Activated T-cell treated with anti-CD3 and anti-CD28 coated beads for 48 hours (primary cell): Measurements from ENCODE around the gene CREB5.

Source experiments
- DNase-seq: peaks from one replicate; pipeline ENCODE4 v3.0.0-alpha.2; 2020; ENCODE audit warnings: low read depth

CREB5 gene

DNA sequence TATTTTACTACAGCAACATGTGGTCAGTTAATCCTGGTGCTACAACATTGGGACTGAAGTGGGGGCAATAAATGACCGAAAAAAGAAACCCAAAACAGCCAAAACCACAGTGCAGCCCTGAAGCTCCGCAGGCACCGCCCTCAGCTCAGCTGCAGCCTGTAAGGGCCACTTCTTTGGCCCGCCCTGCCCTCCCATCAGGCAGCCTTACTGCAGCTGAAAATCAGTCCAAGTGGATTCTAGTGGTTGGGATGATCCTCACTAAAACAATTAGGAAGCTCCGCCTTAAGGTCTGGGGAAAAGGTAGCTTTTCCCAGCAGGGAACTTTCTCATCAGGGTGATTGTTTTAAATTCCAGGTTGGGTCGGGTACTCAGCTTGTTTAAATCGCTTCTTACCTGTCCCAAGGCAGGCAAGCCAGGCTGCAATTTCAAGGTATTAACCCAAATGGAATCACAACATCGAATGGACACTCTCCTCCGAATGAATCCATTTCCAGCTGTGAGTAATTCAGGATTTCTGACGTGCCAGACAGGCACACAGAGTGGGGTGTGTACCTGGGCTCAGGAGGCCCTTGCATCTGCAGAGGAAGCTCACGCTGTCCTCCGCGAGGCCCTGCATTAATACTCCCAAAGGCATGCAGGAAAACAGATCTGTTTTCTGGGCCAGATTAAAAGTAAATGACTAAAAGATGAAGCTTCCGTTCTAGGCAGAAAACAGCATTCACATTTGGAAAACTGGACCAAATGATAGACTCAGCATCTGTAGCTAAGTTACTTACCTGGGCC lies 104.3 kb downstream of the CREB5 start:
- DNase-seq: no peak

DNA sequence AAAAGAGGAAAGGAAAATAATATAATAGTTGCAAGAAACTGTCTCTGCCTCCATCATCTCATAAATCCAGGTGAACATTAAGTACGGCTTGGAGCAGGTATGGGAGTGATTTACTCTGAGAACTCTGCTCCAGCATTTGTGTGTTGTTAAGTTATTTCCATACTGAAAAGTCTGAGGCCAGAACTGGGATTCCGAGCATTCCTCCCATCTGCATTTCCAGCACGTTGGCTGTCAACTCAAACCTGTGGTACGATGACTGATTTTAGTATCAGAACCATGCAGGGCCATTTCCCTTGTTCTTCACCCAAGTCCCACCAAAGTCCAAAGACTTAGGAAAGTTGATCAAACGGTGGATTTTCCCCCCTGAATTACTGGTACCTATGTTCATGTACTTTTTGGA lies 104.9 kb downstream of the CREB5 start:
- DNase-seq: no peak

DNA sequence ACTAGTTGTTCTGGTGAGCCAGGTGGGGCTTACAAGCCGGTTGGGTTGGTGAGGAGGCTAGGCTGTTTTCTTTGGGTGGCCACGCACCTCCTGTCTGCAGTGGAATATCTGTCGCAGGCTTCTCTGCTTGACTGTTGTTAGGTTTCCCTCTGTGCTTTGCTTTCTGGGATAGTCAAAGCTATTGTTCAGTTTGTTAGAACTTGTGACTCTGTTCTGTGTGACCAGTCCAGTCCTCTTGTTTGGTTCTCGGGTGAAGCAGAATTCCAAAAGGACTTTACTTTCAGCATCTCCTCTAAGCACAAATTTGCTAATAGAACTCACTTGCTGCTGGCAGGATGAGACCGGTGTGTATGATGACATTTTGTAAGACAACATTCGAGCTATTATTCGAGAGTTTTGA lies 105.3 kb downstream of the CREB5 start:
- no peak for DNase-seq

DNA sequence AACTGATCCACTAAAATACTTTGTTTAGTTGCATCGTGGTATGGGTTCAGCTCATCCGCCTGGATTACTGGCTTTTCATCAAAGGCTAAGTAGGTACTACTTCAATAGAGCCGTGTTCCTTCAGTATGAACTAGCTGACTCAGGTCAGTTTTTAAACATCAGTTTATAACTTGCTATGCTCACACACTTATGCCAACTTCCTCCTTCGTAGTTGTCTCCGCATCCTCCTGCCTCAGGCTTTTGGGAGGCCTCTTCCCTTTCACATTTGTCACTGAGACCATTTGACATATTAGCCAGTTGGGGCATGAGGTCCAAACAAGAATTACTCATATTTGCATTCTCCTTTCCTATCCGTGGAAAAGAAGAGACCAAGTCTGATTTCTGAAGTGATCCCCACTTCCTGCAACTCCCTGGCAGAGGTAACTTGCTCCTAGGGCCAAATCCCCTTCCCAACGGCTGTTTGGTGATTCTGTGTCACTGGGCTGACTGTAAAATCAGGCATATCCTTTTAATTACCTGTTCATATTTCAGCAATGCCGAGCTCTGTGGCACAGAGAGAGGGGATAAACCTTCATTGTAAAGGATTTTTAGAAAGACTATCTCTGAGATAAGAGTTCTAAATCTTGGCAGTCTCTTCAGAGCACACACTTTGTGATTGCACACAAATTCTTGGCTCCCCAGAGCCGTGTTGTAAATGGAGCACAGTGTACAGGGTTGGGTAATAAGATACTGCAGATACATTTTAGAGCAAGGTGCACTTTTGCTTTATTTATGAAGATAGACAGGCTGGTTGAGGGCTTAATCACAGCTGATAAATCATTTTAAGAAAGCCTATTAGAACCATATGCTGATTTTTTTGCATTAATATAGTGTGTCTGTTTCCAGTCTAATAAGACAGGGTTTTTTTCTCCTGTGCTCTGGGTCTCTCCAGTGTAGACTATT lies 108.0 kb downstream of the CREB5 start:
- DNase-seq: no peak

DNA sequence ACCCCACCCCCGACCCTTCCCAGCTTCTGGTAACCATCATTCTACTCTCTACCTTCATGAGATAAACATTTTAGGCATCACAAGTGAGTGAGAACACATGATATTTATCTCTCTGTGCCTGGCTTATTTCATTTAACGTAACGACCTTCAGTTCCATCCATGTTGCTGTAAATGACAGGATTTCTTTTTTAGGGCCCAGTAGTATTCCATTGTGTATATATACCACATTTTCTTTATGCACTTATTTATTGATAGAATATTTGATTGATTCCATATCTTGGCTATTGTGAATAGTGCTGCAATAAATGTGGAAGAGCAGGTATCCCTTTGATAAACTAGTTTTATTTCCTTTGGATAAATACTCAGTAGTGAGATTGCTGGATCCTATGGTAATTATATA lies 112.7 kb downstream of the CREB5 start:
- DNase-seq: no peak

DNA sequence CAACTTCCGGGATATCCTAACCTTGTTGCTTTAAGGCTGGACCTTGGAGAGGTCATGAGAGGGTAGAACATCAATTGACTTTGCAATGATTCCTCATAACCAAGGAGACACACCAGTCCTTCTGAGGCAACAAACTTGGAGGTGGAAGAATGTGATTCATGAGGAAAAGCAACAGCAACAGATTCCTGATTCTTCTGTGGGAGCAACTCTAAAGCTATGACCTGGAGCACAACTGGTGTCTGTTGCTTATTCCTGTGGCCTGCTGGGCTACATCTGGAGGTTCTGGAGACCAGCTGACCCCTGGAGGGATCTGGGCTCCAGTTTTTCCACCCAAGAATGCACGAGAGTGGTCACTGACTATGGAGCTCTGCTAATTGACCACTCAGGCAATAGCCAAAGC lies 116.6 kb downstream of the CREB5 start:
- no peak for DNase-seq

DNA sequence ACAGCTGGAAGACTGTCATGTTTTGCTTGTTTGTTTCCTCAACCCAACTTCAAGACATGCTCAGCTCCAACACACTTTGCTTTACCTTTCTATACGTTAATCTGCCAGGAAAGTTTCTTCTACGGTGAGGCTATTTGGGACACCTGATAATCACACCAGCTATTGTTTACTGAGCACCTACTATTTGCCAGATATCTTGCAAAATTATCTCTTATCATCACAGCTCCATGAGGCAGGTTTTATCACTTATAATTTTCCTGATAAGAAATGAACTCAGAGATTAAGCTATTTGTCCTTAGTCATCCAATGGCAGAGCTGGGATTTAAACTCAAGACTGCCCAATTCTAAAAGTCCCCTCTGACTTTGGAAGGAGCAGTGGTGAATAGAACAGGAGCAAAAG lies 117.4 kb downstream of the CREB5 start:
- DNase-seq: no peak

DNA sequence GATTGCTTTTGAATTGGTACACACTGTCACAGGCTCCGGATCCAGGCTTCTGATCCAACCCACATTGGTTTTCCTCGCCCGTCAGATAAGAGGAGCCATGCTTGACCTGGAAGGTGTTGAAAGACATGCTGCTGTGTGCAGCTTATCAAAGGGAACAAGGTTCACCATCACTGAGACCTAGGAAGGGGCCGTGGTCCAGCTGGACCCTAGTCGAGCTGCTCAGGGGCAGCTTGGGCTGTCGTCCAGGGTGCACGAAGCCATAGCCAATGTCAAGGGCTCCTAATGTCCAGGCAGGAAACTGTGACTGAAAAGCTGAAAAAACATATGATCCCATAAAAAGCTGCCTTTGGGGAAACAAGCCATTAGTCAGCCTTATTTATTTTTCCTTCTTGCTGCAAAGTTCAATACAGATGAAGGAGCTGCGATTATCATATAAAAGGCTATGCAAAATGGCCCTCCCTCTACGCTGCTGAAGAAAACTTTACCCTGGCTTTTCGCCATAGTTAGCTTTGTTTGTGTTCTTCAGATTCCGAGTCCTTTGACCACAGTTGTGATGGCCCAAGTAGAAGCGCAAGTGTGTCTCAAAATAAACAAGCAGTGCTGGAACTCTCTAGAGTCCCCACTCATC lies 118.0 kb downstream of the CREB5 start:
- DNase-seq: no peak

DNA sequence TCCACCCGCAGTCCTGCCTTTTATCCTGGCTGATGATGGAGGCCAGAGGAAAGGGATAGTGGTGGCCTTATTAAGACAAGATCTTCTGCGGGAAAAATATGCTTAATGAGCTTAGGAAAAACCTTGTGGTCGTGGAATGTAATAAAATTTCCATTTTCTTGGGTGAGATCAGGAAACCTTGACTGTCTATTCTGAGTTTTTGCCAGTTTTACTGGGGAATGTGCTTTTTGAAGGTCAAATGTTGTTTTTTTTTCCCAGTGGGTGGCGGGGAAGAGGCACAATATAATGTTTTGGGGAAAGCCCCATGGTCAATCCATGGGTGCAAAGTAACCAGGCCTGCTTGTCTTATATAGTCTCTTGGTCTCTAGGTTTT lies 118.5 kb downstream of the CREB5 start:
- DNase-seq: no peak

DNA sequence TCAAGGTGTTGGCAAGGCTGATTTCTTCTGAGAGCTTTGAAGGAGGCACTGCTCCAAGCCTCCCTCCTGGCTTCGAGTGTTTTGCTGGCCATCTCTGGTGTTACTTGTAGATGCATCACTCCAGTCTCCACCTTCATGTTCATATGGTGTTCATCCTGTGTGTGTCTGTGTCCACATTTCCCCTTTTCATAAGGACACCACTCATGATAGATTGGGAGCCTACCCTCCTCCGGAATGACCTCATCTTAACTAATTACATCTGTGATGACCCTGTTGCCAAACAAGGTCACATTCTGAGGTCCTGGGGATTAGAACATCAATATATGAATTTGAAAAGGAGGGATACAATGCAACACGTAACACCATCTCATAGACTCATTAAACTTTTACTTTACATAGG lies 119.0 kb downstream of the CREB5 start:
- no peak for DNase-seq

DNA sequence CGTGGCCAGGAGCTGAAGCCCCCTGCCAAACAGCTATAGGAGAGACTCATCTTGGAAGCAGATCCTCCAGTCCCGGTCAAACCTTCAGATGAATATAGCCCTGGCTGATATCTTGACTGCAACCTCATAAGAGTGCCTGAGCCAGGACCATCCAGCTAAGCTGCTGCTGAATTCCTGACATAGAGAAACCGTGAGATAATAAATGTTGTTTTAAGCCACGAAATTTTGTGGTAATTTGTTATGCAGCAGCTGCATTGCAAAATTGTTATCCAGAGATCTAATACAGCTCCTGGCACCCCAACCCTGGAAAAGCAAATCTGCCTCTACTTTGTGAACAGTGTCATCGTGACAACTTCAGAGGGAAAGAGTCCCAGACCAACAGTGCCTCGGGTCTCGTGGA lies 119.9 kb downstream of the CREB5 start:
- DNase-seq: no peak

DNA sequence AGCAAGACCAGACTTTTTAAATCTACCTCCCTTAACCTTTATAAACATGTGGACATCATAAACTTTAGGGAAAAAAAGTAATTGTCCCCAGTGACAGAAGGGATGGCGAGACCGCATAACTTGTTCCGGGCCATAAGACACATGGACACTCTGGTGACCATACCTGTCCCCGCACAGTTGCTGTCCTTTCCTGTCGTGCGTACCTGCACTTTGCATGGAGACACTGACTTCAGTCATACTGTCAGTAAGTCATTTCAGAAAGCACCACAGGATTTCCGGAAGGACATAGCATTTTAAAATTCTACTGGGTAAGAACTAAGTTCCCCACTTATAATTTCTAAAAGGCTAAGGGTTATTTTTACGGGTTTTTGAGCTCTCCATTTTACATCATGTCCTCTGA lies 120.9 kb downstream of the CREB5 start:
- DNase-seq: no peak

DNA sequence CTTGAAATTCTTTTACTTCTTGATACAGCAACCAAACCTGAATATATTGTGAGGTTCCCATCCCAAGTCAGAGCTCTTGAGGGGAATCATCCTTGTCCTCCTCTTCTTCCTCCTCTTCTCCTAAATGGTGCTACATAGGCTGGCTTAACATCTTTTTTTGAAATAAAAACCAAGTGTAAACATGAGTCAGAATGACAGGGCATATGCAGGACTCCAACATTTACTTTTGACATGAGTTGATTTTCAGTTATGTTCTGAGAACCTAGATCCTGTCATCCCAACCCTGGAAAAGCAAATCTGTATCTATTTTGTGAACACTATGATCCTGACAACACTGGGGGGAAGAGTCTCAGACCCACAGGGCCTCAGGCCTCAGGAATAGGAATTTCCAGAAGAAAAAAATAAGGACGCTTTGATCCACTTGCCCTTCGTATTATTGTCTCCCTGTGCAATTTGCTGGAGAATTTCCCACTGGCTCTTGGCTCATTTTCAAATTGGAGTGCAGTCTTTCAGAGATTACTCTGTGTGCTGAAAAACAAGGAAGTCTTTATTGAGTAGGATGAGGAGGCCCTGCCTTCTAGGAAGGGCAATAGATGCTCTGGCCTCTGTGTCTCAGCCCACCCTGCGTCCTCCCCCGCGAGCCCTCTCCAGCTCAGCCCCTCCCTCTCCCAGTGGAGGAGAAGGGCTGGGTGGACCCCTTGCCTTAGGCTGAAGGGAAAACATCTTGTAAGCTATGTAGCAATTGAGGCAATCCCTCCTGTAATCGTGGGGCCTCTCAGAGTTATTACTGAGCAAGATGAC lies 121.6 kb downstream of the CREB5 start:
- no peak for DNase-seq

DNA sequence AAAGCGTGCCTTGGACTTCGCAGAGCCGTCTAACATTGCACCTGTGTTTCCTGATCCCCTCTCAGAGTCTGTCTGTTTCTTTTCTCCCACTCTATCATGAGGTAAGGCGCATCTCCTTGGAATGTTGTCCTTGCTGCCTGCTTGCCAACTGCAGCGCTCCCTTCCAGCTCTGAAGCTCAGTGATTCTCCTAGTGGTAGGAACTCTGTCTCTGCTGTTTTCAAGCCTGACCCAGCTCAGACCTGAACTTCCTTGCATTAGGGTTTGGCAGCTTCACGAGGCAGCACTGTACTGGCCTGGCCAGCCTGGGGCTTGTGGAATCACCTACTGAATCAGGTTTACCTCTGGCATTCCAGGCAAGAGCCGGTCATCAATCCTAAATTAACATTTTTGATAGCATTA lies 123.9 kb downstream of the CREB5 start:
- no peak for DNase-seq

DNA sequence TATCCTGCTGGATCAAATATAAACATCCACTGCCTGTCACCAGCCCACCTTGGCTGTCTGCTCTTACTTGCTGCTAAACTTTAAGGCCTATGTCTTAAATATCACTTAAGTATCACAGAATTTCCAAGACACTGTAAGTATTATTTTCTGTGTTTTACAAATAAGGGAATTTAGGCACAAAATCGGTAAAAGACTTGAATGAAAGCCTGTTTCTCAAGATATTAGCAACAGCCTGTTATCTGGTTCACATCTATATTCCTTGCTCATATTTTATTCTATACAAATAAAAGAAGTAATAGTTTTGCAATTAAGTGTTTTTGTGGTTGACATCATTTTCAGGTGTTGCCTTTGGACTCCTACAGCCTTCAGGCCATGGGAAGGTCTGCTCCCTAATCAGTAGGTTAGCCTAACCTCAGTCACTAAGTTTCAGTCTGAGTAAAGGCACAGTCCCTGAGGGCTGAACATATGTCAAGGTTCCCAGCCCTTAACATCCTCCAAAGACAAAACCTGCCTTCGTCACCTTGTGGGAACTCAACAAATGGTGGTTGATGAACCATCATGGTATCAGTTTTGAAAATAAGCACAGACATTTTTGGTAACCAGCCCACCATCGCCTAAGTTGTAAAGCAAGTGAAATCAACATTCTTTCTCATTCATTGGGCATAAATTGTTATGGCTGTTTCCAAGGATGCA lies 127.1 kb downstream of the CREB5 start:
- DNase-seq: no peak

DNA sequence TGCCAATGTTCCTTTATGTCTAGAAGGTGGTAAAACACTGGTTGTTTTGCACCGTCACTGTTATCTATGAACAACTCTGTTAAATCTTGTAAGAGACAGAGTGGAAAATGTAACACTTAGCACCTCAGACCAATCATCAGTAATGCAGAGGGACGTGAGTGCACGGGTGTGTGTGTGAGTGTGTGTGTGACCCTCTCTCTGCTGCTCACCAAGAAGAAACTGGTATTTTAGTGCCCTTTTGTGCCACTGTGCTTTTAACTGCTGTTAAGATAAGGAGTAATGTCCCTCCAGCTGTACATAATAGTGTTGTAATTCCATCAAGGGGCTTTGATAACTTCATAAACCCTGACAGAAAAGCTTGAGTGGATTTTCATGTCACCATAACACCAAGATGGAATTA lies 130.1 kb downstream of the CREB5 start:
- no peak for DNase-seq

DNA sequence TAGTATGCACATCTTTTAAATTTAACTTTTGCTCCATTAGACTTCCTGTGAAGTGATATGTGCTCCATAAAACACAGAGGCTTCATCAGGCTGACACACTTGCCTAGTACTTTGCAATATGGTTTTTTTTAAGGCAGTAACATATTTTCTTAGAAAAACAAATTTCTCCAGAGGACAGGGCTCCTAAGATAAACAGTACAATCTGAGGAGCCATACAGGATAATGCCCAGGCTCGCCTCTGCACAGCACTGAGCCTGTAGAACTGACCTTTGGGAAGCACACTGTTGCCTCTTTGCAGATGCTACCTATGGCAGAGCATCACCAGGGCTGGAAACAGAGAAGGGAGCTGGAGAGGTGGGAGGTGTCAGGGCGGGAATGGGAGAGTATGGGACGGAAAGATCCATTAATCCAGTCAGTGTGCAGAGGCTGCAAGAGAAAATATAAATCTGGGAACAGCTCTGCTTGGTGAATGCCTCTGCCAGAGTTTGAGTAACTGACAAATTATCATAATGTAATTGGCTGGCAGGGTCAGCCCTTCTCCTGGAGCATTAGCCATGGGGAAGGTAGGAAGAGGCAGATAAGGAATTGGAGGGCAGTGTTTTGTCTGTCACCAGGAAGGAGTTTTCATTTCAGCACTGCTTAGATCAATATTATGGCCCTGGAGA lies 132.3 kb downstream of the CREB5 start:
- no peak for DNase-seq

DNA sequence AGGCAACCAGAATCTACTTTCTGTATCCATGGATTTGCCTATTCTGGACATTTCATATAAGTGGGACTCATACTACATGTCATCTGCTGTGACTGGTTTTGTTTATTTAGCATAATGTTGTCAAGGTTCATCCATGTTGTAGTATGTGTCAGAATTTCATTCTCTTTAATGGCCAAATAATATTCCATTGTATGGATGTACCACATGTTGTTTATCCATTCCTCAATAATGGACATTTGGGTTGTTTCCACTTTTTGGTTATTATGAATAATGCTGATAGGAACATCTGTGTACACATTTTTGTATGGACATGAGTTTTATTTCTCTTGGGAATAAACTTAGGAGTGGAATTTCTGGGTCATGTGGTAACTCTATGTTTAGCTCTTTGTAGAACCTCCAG lies 133.7 kb downstream of the CREB5 start:
- DNase-seq: no peak

DNA sequence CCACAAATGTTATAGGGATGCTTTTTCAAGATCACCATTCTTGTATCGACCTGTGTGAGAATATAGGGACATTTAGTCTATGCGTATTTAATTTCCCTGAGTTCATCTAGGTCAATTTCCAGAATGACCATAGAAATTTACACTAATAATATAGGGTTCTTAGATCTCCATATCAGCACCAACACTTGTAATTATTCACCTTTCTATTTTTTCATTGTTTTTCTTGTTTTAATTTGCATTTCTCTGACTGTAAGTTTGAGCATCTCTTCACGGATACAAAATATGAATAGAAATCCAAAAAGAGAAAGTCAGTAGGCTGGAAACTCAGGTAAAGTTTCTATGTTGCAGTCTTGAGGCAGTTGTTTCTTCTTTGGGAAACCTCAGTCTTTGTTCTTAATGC lies 134.8 kb downstream of the CREB5 start:
- DNase-seq: no peak

DNA sequence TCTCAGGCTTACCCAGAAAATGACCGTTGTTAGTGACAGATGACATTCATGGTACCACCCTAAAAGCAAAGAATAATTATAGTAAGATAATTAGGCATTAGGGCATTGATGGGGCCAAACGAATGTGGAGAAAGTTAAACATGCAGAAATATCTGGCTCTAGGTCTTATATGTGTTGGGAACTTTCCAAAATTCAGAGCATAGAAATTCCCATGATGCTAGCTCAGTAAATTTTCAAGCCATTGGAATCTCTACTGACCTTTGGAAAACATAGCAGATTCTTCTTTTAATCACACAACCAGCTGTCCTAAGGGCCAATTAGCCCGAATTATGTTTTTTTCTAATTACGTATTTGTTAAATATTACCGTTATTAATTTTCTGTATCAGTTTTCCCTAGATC lies 136.1 kb downstream of the CREB5 start:
- no peak for DNase-seq

DNA sequence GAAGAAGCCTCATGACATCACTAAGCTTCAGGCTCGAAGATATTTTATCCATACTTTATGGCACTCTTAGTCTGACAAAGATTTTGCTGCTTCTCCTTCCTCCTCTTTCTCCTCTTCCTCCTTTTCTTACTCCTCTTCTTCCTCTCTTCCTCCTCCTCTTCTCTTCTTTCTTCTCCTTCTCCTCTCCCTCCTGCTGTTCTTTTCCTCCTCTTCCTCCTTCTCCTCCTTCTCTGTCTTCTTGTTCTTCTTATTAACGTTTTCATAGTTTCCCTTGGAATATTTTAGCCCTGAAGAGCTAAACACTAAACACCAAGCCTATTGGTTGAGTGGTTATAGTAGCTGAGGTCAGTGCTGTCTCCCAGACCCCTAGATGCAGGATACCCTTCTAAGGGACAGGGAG lies 137.7 kb downstream of the CREB5 start:
- DNase-seq: no peak
